Stimulated activated CD8-positive, alpha-beta memory T cell treated with anti-CD3 and anti-CD28 coated beads, Interleukin-12 subunit alpha, Interleukin-12 subunit beta, amount 100 ng/mL, for 1 hour (primary cell): ENCODE data around the gene LRRC8D.

Experiments used
- DNase-seq: peaks from one replicate; pipeline ENCODE4 v3.0.0-alpha.2; 2020; ENCODE audit warnings: low read depth

Gene LRRC8D

GRCh38 chr1:89871768-89872473 is 51.1 kb downstream of the LRRC8D start:
- no peak for DNase-seq

GRCh38 chr1:89872567-89872966 is 51.7 kb downstream of the LRRC8D start:
- no peak for DNase-seq

- DNase-seq = no peak
Observed at GRCh38 chr1:89873288-89873687, 52.5 kb downstream of the LRRC8D start.

GRCh38 chr1:89873770-89874169 is 52.9 kb downstream of the LRRC8D start:
- no peak for DNase-seq

GRCh38 chr1:89876463-89876862 is 55.6 kb downstream of the LRRC8D start:
- DNase-seq = no peak

- no peak for DNase-seq
Observed at GRCh38 chr1:89877756-89878155, 56.9 kb downstream of the LRRC8D start.

- no peak for DNase-seq
Observed at GRCh38 chr1:89878256-89878655, 57.4 kb downstream of the LRRC8D start.

GRCh38 chr1:89880679-89881078 is 59.8 kb downstream of the LRRC8D start:
- no peak for DNase-seq

- DNase-seq = no peak
Observed at GRCh38 chr1:89881415-89882058, 60.7 kb downstream of the LRRC8D start.

- DNase-seq = no peak
Observed at GRCh38 chr1:89882348-89883029, 61.7 kb downstream of the LRRC8D start.

- DNase-seq = no peak
Observed at GRCh38 chr1:89883030-89883379, 62.2 kb downstream of the LRRC8D start.

- no peak for DNase-seq
Observed at GRCh38 chr1:89884718-89885596, 64.1 kb downstream of the LRRC8D start.

GRCh38 chr1:89887270-89887669 is 66.4 kb downstream of the LRRC8D start:
- no peak for DNase-seq

GRCh38 chr1:89887713-89888112 is 66.9 kb downstream of the LRRC8D start:
- no peak for DNase-seq

GRCh38 chr1:89888480-89889322 is 67.9 kb downstream of the LRRC8D start:
- DNase-seq = no peak

- DNase-seq = no peak
Observed at GRCh38 chr1:89889323-89889615, 68.4 kb downstream of the LRRC8D start.

- DNase-seq = no peak
Observed at GRCh38 chr1:89890085-89890752, 69.4 kb downstream of the LRRC8D start.

GRCh38 chr1:89892816-89893215 is 72.0 kb downstream of the LRRC8D start:
- no peak for DNase-seq

GRCh38 chr1:89894210-89895201 is 73.7 kb downstream of the LRRC8D start:
- DNase-seq = no peak
